ENCODE results near the gene C3orf18.

GRCh38 chr3:50559702-50560101, 7.8 kb downstream of the C3orf18 start:
- no peak for TF ChIP-seq CTCF (optimal IDR thresholded peaks at IDR 0.05 in 1 of 3, IDR thresholded peaks at IDR 0.05 in 1 of 3, conservative IDR thresholded peaks at IDR 0.05 in 1 of 3; ENCODE audit: extremely low read depth in 1 of 3, insufficient read depth in 2 of 3, low read length in 3 of 3)
- TF ChIP-seq EZH2 (IDR thresholded peaks at IDR 0.05; ENCODE audit: low read length): no peak

All from keratinocyte (primary cell).